Progenitor cell of endocrine pancreas (in vitro differentiated cells): Measurements from ENCODE around the gene TOGARAM2. TPM values are rescaled to one million over a fixed set of nuclear protein-coding genes. Genes with fewer than 3 reads are reported as not detected.

Experiments
- DNase-seq: peaks from one replicate; pipeline ENCODE4 v3.0.0; 2021; ENCODE audit warnings: low spot score; ENCODE audit not compliant: unreplicated experiment
- H3K27ac Mint-ChIP-seq: 2 replicates; pipeline ENCODE4 v1.8.0; 2021; ENCODE audit warnings: mild to moderate bottlenecking, moderate library complexity, mixed read lengths
- H3K27me3 Mint-ChIP-seq: 2 replicates; pipeline ENCODE4 v1.8.0; 2021; ENCODE audit warnings: mixed read lengths
- H3K36me3 Mint-ChIP-seq: 2 replicates; pipeline ENCODE4 v1.8.0; 2022; ENCODE audit warnings: mixed read lengths; ENCODE audit not compliant: insufficient read depth
- H3K4me1 Mint-ChIP-seq: 2 replicates; pipeline ENCODE4 v1.8.0; 2021; ENCODE audit warnings: low read depth, mixed read lengths
- H3K4me3 Mint-ChIP-seq: 2 replicates; pipeline ENCODE4 v1.8.0; 2021; ENCODE audit warnings: low read depth, mild to moderate bottlenecking, moderate library complexity, mixed read lengths
- H3K9me3 Mint-ChIP-seq: 2 replicates; pipeline ENCODE4 v1.8.0; 2021; ENCODE audit warnings: low read depth, mixed read lengths
- total RNA-seq: library from RNA; stranded (reverse); gene quantifications from 2 replicates; pipeline ENCODE4 v1.2.1, GENCODE V29; 2021
- TF ChIP-seq, protein P1 (sequence below): fragments of 200-600 bp; sonication (generic); IDR thresholded peaks from one replicate; pipeline ENCODE4 v1.5.0; 2021; ENCODE audit warnings: antibody characterized with exemption, mild to moderate bottlenecking; ENCODE audit not compliant: unreplicated experiment

Gene TOGARAM2
- total RNA-seq, 1 donor from 2014 or later: 0.86 TPM

DNA sequence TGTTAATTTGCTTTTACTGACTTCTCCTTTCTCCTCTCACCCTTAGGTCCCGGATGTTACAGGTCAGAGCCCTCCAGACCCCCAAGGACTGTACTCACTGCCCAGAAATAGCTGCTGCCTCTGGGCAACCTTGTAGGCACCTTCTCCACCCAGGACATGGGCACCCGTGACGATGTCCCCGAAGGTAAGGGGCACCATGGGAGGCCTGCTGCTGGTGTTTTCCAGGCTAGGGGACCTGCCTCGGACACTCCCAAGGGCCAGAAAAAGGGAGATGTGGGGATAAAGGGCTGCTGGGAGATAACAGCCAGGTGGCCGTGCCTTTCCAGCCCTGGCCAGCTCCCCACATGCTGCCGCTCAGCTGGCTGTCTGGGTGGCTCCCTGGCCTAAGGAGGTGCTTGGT is 13.6 kb downstream of the TOGARAM2 start:
- H3K4me3 Mint-ChIP-seq: no peak overlapping the region
- no peak for DNase-seq
- H3K27ac Mint-ChIP-seq: no peak overlapping the region
- peaks cover 52% of the 10 kb centered on the region for H3K27me3 Mint-ChIP-seq
- H3K9me3 Mint-ChIP-seq: no peaks in the 10 kb centered on the region
- H3K36me3 Mint-ChIP-seq: no peaks in the 10 kb centered on the region
- TF ChIP-seq, protein P1, sequence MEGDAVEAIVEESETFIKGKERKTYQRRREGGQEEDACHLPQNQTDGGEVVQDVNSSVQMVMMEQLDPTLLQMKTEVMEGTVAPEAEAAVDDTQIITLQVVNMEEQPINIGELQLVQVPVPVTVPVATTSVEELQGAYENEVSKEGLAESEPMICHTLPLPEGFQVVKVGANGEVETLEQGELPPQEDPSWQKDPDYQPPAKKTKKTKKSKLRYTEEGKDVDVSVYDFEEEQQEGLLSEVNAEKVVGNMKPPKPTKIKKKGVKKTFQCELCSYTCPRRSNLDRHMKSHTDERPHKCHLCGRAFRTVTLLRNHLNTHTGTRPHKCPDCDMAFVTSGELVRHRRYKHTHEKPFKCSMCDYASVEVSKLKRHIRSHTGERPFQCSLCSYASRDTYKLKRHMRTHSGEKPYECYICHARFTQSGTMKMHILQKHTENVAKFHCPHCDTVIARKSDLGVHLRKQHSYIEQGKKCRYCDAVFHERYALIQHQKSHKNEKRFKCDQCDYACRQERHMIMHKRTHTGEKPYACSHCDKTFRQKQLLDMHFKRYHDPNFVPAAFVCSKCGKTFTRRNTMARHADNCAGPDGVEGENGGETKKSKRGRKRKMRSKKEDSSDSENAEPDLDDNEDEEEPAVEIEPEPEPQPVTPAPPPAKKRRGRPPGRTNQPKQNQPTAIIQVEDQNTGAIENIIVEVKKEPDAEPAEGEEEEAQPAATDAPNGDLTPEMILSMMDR: no peak
- peaks cover 14% of the 10 kb centered on the region for H3K4me1 Mint-ChIP-seq

DNA sequence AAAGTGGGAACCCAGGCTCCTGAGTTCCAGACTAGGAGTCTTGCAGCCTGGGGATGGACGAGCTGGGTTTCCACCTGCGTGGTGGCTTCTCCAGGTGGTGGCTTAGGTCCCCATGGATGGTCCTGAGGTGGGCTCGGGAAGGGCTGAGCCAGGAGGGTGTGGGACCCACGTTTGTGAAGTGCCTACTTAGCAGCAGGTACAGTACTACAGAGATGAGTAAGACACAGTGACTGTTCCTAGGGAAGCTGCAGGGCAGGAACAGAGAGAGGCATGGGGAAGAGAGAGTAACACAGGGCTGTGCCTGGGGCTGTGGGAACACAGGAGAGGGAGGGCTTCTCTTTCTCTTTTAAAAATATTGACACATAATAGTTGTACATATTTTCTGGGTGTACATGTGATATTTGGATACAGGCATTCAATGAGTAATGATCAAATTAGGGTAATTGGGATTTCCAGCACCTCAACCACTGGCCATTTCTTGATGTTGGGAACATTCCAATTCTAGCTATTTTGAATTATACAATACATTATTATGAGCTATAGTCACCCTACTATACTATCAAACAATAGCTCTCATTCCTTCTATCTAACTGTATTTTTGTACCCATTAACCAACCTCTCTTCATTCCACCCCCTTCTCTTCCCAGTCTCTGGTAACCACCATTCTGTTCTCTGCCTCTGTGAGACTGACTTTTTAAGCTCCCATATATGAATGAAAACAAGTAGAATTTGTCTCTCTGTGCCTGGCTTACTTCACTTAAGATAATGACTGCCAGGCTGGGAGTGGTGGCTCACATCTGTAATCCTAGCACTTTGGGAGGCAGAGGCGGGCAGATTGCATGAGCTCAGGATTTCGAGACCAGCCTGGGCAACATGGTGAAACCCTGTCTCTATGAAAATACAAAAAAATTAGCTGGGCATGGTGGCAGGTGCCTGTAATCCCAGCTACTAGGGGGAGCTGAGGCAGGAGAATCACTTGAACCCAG is 15.0 kb downstream of the TOGARAM2 start:
- Mint-ChIP-seq H3K4me3 (no peak overlapping the region), H3K9me3 (no peaks in the 10 kb centered on the region), H3K4me1 (peaks cover 14% of the 10 kb centered on the region), H3K27me3 (peaks cover 55% of the 10 kb centered on the region), H3K36me3 (no peaks in the 10 kb centered on the region), H3K27ac (no peak overlapping the region)
- no peak for DNase-seq
- TF ChIP-seq, protein P1: no peak

DNA sequence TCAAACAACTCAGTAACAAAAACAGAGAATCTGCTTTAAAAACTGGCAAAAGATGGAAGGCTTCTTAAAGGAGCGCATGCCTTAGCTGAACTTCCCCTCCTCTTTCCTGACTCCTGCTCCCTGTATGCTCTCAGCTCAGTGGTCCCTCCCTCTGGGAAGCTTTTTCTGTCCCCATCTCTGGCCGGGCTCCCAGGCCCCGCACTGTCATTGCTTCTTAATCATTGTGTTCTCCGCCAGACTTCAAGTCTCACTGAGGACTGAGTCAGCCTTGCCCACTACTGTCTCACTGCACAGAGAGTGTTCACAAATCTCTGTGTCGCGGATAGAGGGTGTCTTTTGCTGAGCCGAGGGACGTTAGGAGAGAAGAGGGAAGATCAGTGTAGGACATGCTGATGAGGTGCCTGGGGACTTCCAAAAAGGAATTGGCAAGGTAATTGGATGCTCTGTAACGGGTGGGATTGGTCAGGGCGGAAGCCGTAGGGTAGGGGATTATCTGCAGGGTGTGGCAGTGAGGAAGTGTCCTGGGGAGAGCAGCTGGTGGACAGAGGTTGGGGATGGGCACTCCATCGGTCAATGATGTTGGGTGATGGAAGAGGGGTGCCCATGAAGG is 16.2 kb downstream of the TOGARAM2 start:
- no peak overlapping the region for H3K4me3 Mint-ChIP-seq

DNA sequence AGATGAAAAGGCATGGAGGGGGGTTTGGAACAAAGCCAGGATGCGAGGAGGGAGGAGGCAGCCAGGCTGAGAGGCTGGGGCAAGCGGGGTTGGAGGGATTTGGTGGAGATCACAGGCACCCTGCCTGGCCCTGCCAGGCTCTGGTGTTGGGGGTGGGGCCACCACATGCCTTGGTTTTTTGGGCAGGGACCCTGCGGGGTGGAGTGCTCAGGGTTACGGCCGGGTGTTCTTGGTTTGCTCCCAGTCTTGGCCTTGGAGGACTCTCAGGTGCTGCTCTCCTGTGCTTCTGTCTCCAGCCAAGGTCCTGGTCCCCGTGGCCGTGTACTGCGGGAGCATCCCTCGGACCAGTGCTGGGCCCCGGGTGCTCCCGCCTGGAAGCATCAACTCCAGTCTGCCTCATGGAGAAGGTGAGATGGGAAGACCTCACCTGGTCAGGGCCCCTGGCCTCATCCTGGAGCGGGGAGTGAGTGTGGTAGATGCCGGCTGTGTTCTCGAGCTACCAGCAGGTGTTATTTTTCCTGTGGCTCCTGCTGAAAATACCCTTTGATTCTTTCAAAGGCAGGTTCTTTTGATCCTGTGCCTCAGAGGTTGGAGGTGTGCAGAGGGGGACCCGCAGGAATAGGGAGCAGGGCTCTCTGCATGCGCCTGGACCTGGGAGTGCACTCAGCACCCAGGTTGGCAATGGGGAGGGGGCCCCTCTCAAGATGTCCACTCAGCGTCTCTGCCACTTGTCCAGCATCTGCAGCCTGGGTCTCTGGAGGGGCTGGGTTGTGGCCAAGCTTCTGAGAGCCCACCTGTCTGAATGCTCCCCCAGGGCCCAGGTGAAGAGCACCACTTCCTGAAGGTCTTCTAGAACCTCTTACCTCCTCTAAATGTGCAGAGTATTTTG is 17.0 kb downstream of the TOGARAM2 start:
- H3K4me3 Mint-ChIP-seq: no peak overlapping the region
- H3K27ac Mint-ChIP-seq: no peak overlapping the region
- TF ChIP-seq, protein P1: no peak
- no peak for DNase-seq
- H3K4me1 Mint-ChIP-seq: peaks cover 14% of the 10 kb centered on the region
- H3K36me3 Mint-ChIP-seq: no peaks in the 10 kb centered on the region
- no peaks in the 10 kb centered on the region for H3K9me3 Mint-ChIP-seq
- peaks cover 51% of the 10 kb centered on the region for H3K27me3 Mint-ChIP-seq

More for the DNA sequence above, 16.2 kb downstream of the TOGARAM2 start:
- Mint-ChIP-seq H3K27me3 (peaks cover 55% of the 10 kb centered on the region), H3K9me3 (no peaks in the 10 kb centered on the region), H3K4me1 (peaks cover 14% of the 10 kb centered on the region), H3K27ac (no peak overlapping the region), H3K36me3 (no peaks in the 10 kb centered on the region)
- no peak for DNase-seq
- TF ChIP-seq, protein P1: no peak

DNA sequence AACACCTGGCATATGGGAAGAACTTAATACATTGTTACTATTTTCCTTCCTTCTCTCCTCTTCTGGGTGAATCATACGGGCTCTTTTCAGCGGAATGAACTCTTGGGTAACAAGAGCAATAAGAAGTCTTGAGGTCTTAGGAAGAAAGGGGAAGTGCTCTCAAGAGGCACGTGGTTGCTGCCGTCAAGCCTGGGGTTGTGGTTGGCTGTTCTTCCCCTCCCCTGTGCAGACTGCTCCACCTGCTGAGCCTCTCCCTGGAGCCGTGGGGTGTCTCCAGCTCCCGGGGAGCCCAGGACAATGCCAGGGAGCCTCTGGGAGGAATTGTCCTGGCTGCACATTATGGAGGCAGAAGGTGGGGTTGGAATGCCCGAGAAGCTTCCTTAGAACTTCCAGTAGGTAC is 19.4 kb downstream of the TOGARAM2 start:
- Mint-ChIP-seq H3K27ac (no peak overlapping the region), H3K4me3 (no peak overlapping the region), H3K9me3 (no peaks in the 10 kb centered on the region), H3K4me1 (peaks cover 8% of the 10 kb centered on the region), H3K27me3 (peaks cover 36% of the 10 kb centered on the region), H3K36me3 (no peaks in the 10 kb centered on the region)
- DNase-seq: no peak
- TF ChIP-seq, protein P1: no peak
